Measurements from ENCODE around the gene SIDT2. TPM values are rescaled to one million over a fixed set of nuclear protein-coding genes. Genes with fewer than 3 reads are reported as not detected.
"Not testable (repeated sequence)": the region's sequence is repeated elsewhere in the genome, so short reads cannot be mapped to it uniquely, and the experiment has no call there.

The SIDT2 gene
- polyA plus RNA-seq, 2 donors = 8.3 to 11.3 TPM

DNA sequence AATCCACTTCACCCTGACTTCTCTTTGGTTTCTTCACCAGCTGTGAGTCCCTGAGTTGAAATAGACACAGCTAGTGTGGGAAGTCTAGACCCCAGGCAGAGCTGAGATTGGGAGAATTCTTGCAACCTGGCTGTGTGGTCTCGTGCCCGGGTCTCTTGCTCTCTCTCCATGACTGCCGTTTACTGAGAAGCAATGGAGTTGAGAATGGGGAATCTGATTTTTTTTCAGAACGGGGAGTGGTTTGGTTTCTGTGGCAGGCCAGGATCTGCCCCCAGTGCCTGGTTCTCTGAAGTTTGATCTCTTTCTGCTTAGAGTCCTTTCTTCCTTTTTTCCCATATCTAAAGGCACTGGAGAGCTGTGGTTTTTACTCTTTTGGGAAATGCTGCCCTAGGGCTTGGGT, 1.5 kb downstream of the SIDT2 start:
- Histone ChIP-seq H3K27ac (ENCODE audit: low read depth in 2 of 2, low read length in 1 of 2) (peak overlapping the region; percentile 91 to 94), H3K4me3 (ENCODE audit: low read depth in 1 of 2, low read length in 2 of 2) (peak overlapping the region; percentile 80 to 94), H3K36me3 (ENCODE audit: control insufficient read depth in 2 of 2, insufficient read depth in 2 of 2, low read length in 1 of 2) (peaks cover 0 to 8% of the 10 kb centered on the region in 2 donors), H3K9me3 (ENCODE audit: control insufficient read depth in 2 of 2, insufficient read depth in 1 of 2, low read depth in 1 of 2, low read length in 1 of 2) (no peaks in the 10 kb centered on the region), H3K4me1 (ENCODE audit: control insufficient read depth in 2 of 2, insufficient read depth in 2 of 2, low read length in 1 of 2) (peaks cover 6 to 18% of the 10 kb centered on the region in 2 donors), H3K27me3 (ENCODE audit: control insufficient read depth in 1 of 2, insufficient read depth in 2 of 2, low read length in 2 of 2) (no peaks in the 10 kb centered on the region)
- WGBS, 2 donors = 17 to 20% methylated on average over 4 of the region's 4 CpGs

DNA sequence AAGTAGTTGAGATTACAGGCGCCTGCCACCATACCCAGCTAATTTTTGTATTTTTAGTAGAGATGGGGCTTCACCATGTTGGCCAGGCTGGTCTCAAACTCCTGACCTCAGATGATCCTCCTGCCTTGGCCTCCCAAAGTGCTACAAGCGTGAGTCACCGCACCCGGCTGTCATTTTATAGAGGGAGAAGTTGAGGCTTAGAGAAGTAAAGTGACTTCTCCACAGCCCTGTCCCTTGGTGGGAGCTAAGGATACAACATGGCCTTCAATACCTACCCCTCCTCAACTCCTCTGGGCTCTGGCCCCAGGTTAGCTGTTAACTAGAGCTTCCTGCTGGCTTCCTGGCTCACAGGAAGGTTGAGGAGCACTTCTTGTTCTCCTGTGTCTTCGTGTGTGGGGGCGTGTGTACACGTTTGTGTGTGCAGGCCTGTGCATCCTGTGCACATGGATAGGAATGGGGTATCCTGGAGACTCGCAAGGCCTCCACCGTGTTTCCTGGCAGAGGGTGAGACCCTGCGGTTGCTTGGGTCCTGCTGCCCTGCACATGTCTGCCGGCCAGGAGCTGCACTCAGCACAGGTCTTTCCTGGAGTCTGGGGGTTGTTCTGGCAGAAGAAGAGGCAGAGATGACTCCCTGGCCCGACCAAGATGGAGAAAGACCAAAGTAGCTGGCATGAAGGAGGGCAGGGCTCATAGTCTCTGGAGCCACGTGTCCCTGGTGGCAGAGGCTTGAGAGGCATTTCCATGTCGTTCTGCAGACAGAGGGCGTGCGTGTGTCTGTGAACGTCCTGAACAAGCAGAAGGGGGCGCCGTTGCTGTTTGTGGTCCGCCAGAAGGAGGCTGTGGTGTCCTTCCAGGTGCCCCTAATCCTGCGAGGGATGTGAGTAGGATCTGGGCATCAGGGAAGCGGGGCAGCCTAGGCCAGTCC, 2.4 kb downstream of the SIDT2 start:
- 45 to 57% methylated on average over 22 of the region's 22 CpGs for WGBS, 2 donors
- H3K36me3 ChIP-seq (ENCODE audit: control insufficient read depth in 2 of 2, insufficient read depth in 2 of 2, low read length in 1 of 2) = peaks cover 0 to 10% of the 10 kb centered on the region in 2 donors
- H3K4me1 ChIP-seq (ENCODE audit: control insufficient read depth in 2 of 2, insufficient read depth in 2 of 2, low read length in 1 of 2) = peaks cover 6 to 18% of the 10 kb centered on the region in 2 donors
- H3K27me3 ChIP-seq (ENCODE audit: control insufficient read depth in 1 of 2, insufficient read depth in 2 of 2, low read length in 2 of 2) = no peaks in the 10 kb centered on the region
- peak overlapping the region in 1 of 2 donors; percentile 15 for H3K27ac ChIP-seq (ENCODE audit: low read depth in 2 of 2, low read length in 1 of 2)
- H3K4me3 ChIP-seq (ENCODE audit: low read depth in 1 of 2, low read length in 2 of 2) = no peak overlapping the region
- H3K9me3 ChIP-seq (ENCODE audit: control insufficient read depth in 2 of 2, insufficient read depth in 1 of 2, low read depth in 1 of 2, low read length in 1 of 2) = no peaks in the 10 kb centered on the region

DNA sequence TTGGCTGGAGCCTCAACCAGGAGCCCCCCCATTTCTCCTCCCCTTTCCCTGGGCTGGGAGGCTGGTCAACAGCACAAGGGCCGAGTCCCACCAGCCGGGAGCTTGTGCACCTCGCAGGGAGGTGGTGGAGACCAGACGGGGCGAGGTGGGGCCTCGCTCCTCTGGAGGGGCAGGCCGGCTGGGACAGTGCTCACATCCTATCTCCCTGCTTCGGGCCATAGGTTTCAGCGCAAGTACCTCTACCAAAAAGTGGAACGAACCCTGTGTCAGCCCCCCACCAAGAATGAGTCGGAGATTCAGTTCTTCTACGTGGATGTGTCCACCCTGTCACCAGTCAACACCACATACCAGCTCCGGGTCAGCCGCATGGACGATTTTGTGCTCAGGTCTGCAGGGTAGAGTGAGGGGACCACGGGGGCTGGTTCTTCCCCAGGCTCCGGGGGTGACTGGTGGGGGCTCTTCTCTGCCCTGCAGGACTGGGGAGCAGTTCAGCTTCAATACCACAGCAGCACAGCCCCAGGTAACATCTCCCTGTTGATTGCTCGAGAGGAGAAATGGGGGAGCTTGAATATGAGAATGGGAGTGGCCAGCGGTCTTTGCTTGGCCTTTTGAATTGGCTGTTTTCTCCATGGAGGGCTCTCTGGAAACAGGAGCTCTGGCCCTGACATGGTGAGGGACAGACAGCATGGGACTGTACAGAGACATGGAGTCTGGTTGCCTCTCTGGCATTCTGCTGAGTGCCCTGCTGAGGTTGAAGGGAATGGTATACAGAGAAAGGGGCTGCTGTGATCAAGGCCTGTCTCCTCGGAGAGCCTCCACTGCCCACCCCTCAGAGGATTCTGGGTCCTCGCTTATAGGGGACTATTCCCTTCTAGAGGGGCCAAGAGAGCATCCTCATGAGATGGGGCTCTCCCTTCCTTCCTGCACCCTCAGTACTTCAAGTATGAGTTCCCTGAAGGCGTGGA, 3.3 kb downstream of the SIDT2 start:
- no peaks in the 10 kb centered on the region for H3K27me3 ChIP-seq (ENCODE audit: control insufficient read depth in 1 of 2, insufficient read depth in 2 of 2, low read length in 2 of 2)
- peaks cover 6 to 18% of the 10 kb centered on the region in 2 donors for H3K4me1 ChIP-seq (ENCODE audit: control insufficient read depth in 2 of 2, insufficient read depth in 2 of 2, low read length in 1 of 2)
- H3K36me3 ChIP-seq (ENCODE audit: control insufficient read depth in 2 of 2, insufficient read depth in 2 of 2, low read length in 1 of 2) = peaks cover 0 to 10% of the 10 kb centered on the region in 2 donors
- no peak overlapping the region for H3K27ac ChIP-seq (ENCODE audit: low read depth in 2 of 2, low read length in 1 of 2)
- H3K4me3 ChIP-seq (ENCODE audit: low read depth in 1 of 2, low read length in 2 of 2) = no peak overlapping the region
- WGBS, 2 donors = 88 to 91% methylated on average over 19 to 22 of the region's 22 CpGs
- no peaks in the 10 kb centered on the region for H3K9me3 ChIP-seq (ENCODE audit: control insufficient read depth in 2 of 2, insufficient read depth in 1 of 2, low read depth in 1 of 2, low read length in 1 of 2)

DNA sequence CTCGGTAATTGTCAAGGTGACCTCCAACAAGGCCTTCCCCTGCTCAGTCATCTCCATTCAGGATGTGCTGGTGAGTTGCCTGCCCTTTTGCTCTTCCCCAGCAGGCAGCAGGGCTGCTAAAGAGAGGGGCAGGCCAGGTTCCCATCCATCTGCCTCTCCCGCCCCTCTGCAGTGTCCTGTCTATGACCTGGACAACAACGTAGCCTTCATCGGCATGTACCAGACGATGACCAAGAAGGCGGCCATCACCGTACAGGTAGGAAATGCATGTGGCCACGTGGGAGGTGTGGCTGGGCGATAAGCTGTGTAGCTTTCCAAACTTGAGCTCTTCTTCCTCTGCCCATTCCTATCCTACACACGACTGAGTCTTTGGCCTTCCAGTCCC, 4.0 kb downstream of the SIDT2 start:
- H3K27ac ChIP-seq (ENCODE audit: low read depth in 2 of 2, low read length in 1 of 2) = no peak overlapping the region
- H3K36me3 ChIP-seq (ENCODE audit: control insufficient read depth in 2 of 2, insufficient read depth in 2 of 2, low read length in 1 of 2) = peaks cover 4 to 14% of the 10 kb centered on the region in 2 donors
- no peaks in the 10 kb centered on the region for H3K27me3 ChIP-seq (ENCODE audit: control insufficient read depth in 1 of 2, insufficient read depth in 2 of 2, low read length in 2 of 2)
- peaks cover 6 to 18% of the 10 kb centered on the region in 2 donors for H3K4me1 ChIP-seq (ENCODE audit: control insufficient read depth in 2 of 2, insufficient read depth in 2 of 2, low read length in 1 of 2)
- WGBS, 2 donors = 90 to 92% methylated on average over 10 of the region's 10 CpGs
- no peaks in the 10 kb centered on the region for H3K9me3 ChIP-seq (ENCODE audit: control insufficient read depth in 2 of 2, insufficient read depth in 1 of 2, low read depth in 1 of 2, low read length in 1 of 2)
- H3K4me3 ChIP-seq (ENCODE audit: low read depth in 1 of 2, low read length in 2 of 2) = no peak overlapping the region

DNA sequence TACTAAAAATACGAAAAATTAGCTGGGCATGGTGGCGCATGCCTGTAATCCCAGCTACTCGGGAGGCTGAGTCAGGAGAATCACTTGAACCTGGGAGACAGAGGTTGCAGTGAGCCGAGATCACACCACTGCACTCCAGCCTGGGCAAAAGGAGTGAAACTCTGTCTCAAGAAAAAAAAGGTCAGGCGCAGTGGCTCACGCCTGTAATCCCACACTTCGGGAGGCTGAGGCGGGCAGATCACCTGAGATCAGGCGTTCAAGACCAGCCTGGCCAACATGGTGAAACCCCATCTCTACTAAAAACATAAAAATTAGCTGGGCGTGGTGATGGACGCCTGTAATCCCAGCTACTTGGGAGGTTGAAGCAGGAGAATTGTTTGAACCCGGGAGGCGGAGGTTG, 4.6 kb downstream of the SIDT2 start:
- not testable (repeated sequence) for H3K9me3 ChIP-seq (ENCODE audit: control insufficient read depth in 2 of 2, insufficient read depth in 1 of 2, low read depth in 1 of 2, low read length in 1 of 2); H3K27me3 ChIP-seq (ENCODE audit: control insufficient read depth in 1 of 2, insufficient read depth in 2 of 2, low read length in 2 of 2); H3K27ac ChIP-seq (ENCODE audit: low read depth in 2 of 2, low read length in 1 of 2); H3K4me3 ChIP-seq (ENCODE audit: low read depth in 1 of 2, low read length in 2 of 2)
- 95% methylated on average over 13 of the region's 13 CpGs for WGBS, 2 donors
- peaks cover 6 to 18% of the 10 kb centered on the region in 2 donors for H3K4me1 ChIP-seq (ENCODE audit: control insufficient read depth in 2 of 2, insufficient read depth in 2 of 2, low read length in 1 of 2)
- peaks cover 9 to 19% of the 10 kb centered on the region in 2 donors for H3K36me3 ChIP-seq (ENCODE audit: control insufficient read depth in 2 of 2, insufficient read depth in 2 of 2, low read length in 1 of 2)

DNA sequence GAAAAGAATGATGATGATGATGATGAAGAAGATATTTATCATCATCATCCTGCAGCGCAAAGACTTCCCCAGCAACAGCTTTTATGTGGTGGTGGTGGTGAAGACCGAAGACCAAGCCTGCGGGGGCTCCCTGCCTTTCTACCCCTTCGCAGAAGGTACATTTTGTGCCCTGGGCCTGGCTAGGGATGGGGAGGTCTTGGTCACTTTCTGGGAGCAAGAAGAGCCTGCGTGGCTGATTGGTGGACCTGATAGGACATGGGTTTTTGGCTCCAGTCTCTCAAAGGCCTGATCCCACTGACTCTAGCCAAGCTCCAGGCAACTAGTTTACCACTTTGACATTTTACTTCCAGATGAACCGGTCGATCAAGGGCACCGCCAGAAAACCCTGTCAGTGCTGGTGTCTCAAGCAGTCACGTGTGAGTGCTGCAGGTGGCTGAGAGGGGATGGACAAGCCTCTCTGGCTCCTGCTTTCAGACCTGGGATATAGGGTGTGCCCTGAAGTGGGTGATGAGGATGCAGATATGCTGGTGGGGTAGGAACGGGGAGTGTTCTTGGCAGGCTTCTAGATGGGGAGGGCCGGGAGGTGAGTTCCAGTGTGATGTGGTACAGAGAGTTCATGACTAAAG, 5.3 kb downstream of the SIDT2 start:
- peaks cover 13 to 26% of the 10 kb centered on the region in 2 donors for H3K36me3 ChIP-seq (ENCODE audit: control insufficient read depth in 2 of 2, insufficient read depth in 2 of 2, low read length in 1 of 2)
- peaks cover 6 to 18% of the 10 kb centered on the region in 2 donors for H3K4me1 ChIP-seq (ENCODE audit: control insufficient read depth in 2 of 2, insufficient read depth in 2 of 2, low read length in 1 of 2)
- H3K27ac ChIP-seq (ENCODE audit: low read depth in 2 of 2, low read length in 1 of 2) = no peak overlapping the region
- H3K9me3 ChIP-seq (ENCODE audit: control insufficient read depth in 2 of 2, insufficient read depth in 1 of 2, low read depth in 1 of 2, low read length in 1 of 2) = no peaks in the 10 kb centered on the region
- no peaks in the 10 kb centered on the region for H3K27me3 ChIP-seq (ENCODE audit: control insufficient read depth in 1 of 2, insufficient read depth in 2 of 2, low read length in 2 of 2)
- no peak overlapping the region for H3K4me3 ChIP-seq (ENCODE audit: low read depth in 1 of 2, low read length in 2 of 2)
- 66 to 71% methylated on average over 11 of the region's 11 CpGs for WGBS, 2 donors

DNA sequence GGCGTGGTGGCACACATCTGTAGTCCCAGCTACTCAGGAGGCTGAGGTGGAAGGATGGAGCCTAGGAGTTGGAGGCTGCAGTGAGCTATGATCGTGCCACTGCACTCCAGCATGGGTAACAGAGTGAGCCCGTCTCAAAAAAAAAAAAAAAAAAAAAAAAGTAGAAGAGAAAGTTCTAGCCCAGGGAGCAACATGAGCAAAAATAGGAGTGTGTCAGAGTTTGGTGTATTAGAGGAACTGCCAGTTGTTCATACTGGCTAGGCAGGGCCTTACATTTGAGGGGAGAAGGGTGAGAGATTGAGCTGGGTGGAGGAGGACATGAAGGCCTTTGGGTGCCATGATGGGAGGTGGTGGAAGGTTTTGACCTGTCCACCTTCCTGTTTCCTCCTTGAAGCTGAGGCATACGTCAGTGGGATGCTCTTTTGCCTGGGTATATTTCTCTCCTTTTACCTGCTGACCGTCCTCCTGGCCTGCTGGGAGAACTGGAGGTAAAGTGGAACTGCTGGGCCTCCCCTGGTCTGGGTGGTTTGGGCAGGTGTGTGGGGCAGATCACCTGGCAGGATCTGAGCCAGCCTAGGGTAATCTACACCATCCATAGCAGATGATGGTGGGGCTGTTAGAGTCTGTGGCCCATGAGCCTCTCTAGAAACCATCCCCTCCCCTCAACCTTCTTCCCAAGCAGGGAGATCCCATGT, 7.3 kb downstream of the SIDT2 start:
- peaks cover 5 to 9% of the 10 kb centered on the region in 2 donors for H3K4me1 ChIP-seq (ENCODE audit: control insufficient read depth in 2 of 2, insufficient read depth in 2 of 2, low read length in 1 of 2)
- no peak overlapping the region for H3K27ac ChIP-seq (ENCODE audit: low read depth in 2 of 2, low read length in 1 of 2)
- no peaks in the 10 kb centered on the region for H3K27me3 ChIP-seq (ENCODE audit: control insufficient read depth in 1 of 2, insufficient read depth in 2 of 2, low read length in 2 of 2)
- H3K4me3 ChIP-seq (ENCODE audit: low read depth in 1 of 2, low read length in 2 of 2) = no peak overlapping the region
- 85% methylated on average over 5 of the region's 5 CpGs for WGBS, 2 donors
- no peaks in the 10 kb centered on the region for H3K9me3 ChIP-seq (ENCODE audit: control insufficient read depth in 2 of 2, insufficient read depth in 1 of 2, low read depth in 1 of 2, low read length in 1 of 2)
- peaks cover 13 to 41% of the 10 kb centered on the region in 2 donors for H3K36me3 ChIP-seq (ENCODE audit: control insufficient read depth in 2 of 2, insufficient read depth in 2 of 2, low read length in 1 of 2)

DNA sequence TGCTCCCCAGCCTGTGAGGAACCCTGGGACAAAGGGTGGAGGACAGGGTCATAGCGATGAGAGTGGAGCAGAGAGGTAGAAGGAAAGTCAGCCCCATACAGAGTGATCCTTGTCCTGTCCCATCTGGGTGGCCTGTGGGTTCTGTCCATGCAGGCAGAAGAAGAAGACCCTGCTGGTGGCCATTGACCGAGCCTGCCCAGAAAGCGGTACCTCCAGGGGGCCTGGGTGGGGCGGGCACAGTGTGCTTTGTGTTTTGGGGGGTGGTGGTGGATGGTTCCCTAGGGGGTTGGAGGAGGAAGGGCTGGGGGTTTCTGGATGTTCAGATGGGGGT, 7.9 kb downstream of the SIDT2 start:
- Histone ChIP-seq H3K4me1 (ENCODE audit: control insufficient read depth in 2 of 2, insufficient read depth in 2 of 2, low read length in 1 of 2) (peaks cover 2 to 5% of the 10 kb centered on the region in 2 donors), H3K4me3 (ENCODE audit: low read depth in 1 of 2, low read length in 2 of 2) (no peak overlapping the region), H3K27me3 (ENCODE audit: control insufficient read depth in 1 of 2, insufficient read depth in 2 of 2, low read length in 2 of 2) (no peaks in the 10 kb centered on the region), H3K9me3 (ENCODE audit: control insufficient read depth in 2 of 2, insufficient read depth in 1 of 2, low read depth in 1 of 2, low read length in 1 of 2) (no peaks in the 10 kb centered on the region), H3K27ac (ENCODE audit: low read depth in 2 of 2, low read length in 1 of 2) (no peak overlapping the region), H3K36me3 (ENCODE audit: control insufficient read depth in 2 of 2, insufficient read depth in 2 of 2, low read length in 1 of 2) (peaks cover 13 to 41% of the 10 kb centered on the region in 2 donors)
- WGBS, 2 donors = 93 to 100% methylated on average over 4 of the region's 4 CpGs

DNA sequence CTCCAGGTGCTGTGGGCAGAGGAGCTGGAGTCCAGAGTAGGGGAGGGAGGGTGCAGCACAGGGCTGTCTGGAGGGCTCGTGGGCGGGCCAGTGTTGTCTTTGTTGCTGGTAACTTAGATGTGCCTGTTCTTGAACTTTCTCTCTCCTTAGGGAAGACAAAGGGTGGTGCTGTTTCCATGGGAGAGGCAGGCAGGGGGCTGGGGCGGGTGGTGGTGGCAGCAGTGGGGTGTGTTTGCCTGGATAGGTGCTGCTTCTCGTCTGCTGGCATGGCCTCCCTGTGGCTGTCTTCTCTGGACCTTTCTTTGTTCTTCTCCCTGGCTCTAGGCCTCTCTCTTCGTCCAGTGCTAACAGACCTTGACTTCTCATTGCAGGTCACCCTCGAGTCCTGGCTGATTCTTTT, 8.5 kb downstream of the SIDT2 start:
- Histone ChIP-seq H3K9me3 (ENCODE audit: control insufficient read depth in 2 of 2, insufficient read depth in 1 of 2, low read depth in 1 of 2, low read length in 1 of 2) (no peaks in the 10 kb centered on the region), H3K4me3 (ENCODE audit: low read depth in 1 of 2, low read length in 2 of 2) (no peak overlapping the region), H3K36me3 (ENCODE audit: control insufficient read depth in 2 of 2, insufficient read depth in 2 of 2, low read length in 1 of 2) (peaks cover 13 to 45% of the 10 kb centered on the region in 2 donors), H3K27ac (ENCODE audit: low read depth in 2 of 2, low read length in 1 of 2) (no peak overlapping the region), H3K27me3 (ENCODE audit: control insufficient read depth in 1 of 2, insufficient read depth in 2 of 2, low read length in 2 of 2) (no peaks in the 10 kb centered on the region), H3K4me1 (ENCODE audit: control insufficient read depth in 2 of 2, insufficient read depth in 2 of 2, low read length in 1 of 2) (peaks cover 0 to 4% of the 10 kb centered on the region in 2 donors)
- 61 to 78% methylated on average over 6 of the region's 6 CpGs for WGBS, 2 donors

Measured in esophagus (tissue), 2 donors.